Smooth muscle cell of trachea (primary cell): ENCODE results near the gene TMEM125. TPM values are rescaled to one million over a fixed set of nuclear protein-coding genes. Genes with fewer than 3 reads are reported as not detected.

ENCODE experiments used
- total RNA-seq: library from RNA; depleted of rRNA; stranded (reverse); fragments of >200 nt; gene quantifications from 2 replicates; pipeline ENCODE4 v1.2.1, GENCODE V29; 2014

TMEM125 gene
- total RNA-seq = not detected in 2 replicates

DNA sequence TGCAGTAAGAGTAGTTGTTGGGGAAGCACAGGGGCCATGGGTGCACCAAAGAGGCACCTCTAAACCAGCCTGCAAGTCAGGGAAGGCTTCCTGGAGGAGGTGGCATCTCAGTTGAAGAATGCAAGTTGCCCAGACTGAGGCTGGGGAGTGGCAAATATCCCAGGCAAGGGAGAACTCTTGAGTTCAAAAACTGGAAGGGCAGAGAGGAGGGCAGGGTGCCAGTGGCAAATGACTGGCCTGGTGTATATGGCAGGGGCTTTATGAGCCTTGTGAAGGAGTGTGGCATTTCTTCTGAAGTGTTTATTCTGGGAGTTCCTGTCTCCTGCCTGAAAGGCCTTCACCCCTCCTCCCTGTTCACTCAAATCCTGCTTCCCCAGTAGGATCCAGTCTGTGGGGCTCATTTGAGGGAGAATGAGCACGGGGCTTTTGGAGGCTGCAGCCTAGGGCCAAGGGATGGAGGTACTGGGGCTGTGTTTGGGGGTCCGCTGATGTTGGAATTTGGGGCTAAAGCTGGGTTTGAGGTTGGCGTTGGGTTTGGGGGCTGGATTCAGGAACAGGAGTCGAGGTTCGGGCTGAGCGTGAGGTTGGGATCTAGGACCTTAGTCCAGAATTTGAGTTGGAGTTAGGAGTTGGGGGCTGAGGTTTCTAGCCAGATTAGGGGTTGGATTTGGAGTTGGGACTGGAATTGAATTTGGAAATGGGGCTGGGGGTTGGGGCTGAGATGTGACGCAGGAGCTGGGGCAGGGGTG is at the start of gene TMEM125:
TMEM125 (plus strand) TSS at position 357 of the 749 bp plus-strand sequence. CDS start 2,740 bp downstream, outside the sequence.

DNA sequence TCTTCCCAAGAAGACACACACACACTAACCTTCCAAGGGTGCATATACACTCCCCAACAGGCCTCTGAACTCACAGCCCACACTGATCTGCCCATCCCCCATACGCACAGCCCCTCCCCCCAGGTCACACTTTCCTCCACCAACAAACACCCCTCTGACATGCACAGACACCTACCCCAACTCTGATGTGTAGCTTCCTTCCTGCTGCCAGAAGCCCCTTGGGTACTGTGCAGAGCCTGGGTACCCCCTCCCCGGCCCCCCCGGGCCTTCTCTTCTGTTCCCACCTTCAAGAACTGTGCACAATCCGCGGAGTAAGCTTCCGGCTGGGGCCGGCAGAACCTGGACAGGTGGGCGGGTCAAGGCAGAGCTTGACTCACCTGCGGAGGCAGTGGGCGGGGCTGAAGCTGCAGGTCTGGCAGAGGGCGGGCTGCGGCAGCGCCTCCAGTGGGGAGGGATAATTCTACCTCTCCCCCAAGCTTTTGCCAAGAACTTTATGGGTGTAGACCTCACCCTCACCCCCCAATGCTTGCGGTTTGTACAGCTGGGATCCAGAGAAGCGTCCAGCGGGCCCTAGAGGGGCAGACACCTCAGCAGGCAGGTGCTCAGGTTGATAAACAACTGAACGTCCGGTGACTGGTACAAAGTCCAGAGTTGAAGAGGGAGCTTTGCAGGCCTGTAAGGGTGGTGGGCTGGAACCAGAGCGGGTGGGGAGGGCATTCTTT is 15.6 kb downstream of the TMEM125 start, which contains the start of gene C1orf210:
C1orf210 (minus strand) TSS at position 313 of the 722 bp plus-strand sequence. CDS start 2,311 bp downstream, outside the sequence.

DNA sequence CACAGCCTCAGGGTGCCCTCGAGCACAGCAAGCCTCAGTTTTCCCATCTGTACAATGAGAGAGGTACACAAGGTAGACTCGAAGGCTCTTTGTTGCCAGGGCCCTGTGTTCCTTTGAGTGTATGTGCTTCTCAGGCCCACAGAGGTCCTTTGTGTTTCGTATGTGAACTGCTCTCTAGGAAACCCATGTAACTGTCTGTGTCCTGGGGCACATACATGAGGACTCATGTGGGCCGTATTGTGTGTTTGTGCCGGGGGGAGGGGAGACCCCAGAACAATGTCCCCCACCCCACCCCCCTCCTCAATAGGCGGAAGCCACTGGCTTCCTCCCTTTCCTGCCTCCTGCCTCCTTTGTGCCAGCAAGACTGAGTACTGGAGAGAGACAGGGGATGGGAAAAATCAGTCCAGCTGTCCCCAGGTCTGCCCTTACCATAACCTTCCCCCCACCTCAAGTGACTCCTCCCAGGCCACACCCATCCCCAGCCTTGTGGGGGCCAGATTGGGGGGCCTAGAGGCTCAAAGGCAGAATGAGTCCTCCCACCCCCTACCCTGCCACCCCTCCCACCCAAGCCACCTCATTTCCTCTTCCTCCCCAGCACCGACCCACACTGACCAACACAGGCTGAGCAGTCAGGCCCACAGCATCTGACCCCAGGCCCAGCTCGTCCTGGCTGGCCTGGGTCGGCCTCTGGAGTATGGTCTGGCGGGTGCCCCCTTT is 30.8 kb downstream of the TMEM125 start, which contains the start of gene TIE1:
TIE1 (plus strand) TSS at position 605 of the 717 bp plus-strand sequence; CDS start at position 695, 90 bp downstream.

Other genes starting within 250 kb of the TMEM125 start
- 51.3 and 74.9 TPM in 2 replicates for gene EBNA1BP2, start 97.7 kb upstream of the TMEM125 start, total RNA-seq
- gene CFAP57, start 97.7 kb upstream of the TMEM125 start, total RNA-seq = under 0.01 and 0.33 TPM in 2 replicates
- not detected in 2 replicates for gene C1orf210, start 15.6 kb downstream of the TMEM125 start, total RNA-seq
- gene TIE1, start 31.0 kb downstream of the TMEM125 start, total RNA-seq = 0.17 and 5.5 TPM in 2 replicates
- gene MPL, start 67.8 kb downstream of the TMEM125 start, total RNA-seq = not detected in 2 replicates
- gene CDC20, start 89.0 kb downstream of the TMEM125 start, total RNA-seq = 7.9 and 86.5 TPM in 2 replicates
- gene ELOVL1, start 98.0 kb downstream of the TMEM125 start, total RNA-seq = 38.7 and 56.4 TPM in 2 replicates
- gene MED8, start 119.8 kb downstream of the TMEM125 start, total RNA-seq = 64.8 and 76.2 TPM in 2 replicates
- gene SZT2, start 119.9 kb downstream of the TMEM125 start, total RNA-seq = 30.7 and 36.2 TPM in 2 replicates
- 20.2 and 31.3 TPM in 2 replicates for gene HYI, start 183.9 kb downstream of the TMEM125 start, total RNA-seq